Measurements from ENCODE around the gene HS6ST3. TPM values are rescaled to one million over a fixed set of nuclear protein-coding genes. Genes with fewer than 3 reads are reported as not detected.
A peak's percentile ranks its signal among the peaks of the same experiment; 100 is the strongest.
"Not testable (repeated sequence)": the region's sequence is repeated elsewhere in the genome, so short reads cannot be mapped to it uniquely, and the experiment has no call there.

The HS6ST3 gene
- total RNA-seq, 6 donors from 2014 or later: 0.03 to 1.0 (median 0.22) TPM; not detected in 1

- peak in 1 of 2 donors; percentile 60 for DNase-seq
- no peaks in the 10 kb centered on the region for H3K9me3 ChIP-seq
- peaks cover 12 to 26% (median 19%) of the 10 kb centered on the region in 4 donors for H3K4me1 ChIP-seq
- H3K27me3 ChIP-seq: peaks cover 0 to 25% (median 14%) of the 10 kb centered on the region in 4 donors
- peak overlapping the region in 3 of 4 donors; percentile 40 to 50 (median 48) for H3K4me3 ChIP-seq
- no peak for TF ChIP-seq EP300 (IDR thresholded peaks at IDR 0.05)
- TF ChIP-seq CTCF (IDR thresholded peaks at IDR 0.05): no peak
- TF ChIP-seq POLR2AphosphoS5 (IDR thresholded peaks at IDR 0.05): no peak
- TF ChIP-seq POLR2A (IDR thresholded peaks at IDR 0.05): no peak
- H3K36me3 ChIP-seq: no peaks in the 10 kb centered on the region
- peak in 1 of 2 donors; percentile 34 for ATAC-seq (ENCODE audit: low FRiP score in 2 of 2)
- WGBS, 2 donors: 4 to 6% methylated on average over 19 to 57 of the region's 57 CpGs
- H3K27ac ChIP-seq: no peak overlapping the region
These were observed 1.5 kb downstream of the HS6ST3 start for GRCh38 chr13:96091164-96092117.

GRCh38 chr13:96093296-96094006, 3.5 kb downstream of the HS6ST3 start:
- Histone ChIP-seq H3K9me3 (no peaks in the 10 kb centered on the region), H3K4me3 (no peak overlapping the region), H3K27ac (no peak overlapping the region), H3K27me3 (peaks cover 0 to 20% (median 14%) of the 10 kb centered on the region in 4 donors), H3K4me1 (peaks cover 12 to 26% (median 19%) of the 10 kb centered on the region in 4 donors), H3K36me3 (no peaks in the 10 kb centered on the region)
- TF ChIP-seq EP300 (IDR thresholded peaks at IDR 0.05) (no peak), POLR2A (IDR thresholded peaks at IDR 0.05) (no peak), POLR2AphosphoS5 (IDR thresholded peaks at IDR 0.05) (no peak), CTCF (IDR thresholded peaks at IDR 0.05) (no peak)
- ATAC-seq (ENCODE audit: low FRiP score in 2 of 2) (no peak), DNase-seq (no peak)

- 78 to 82% methylated on average over 4 of the region's 4 CpGs for WGBS, 2 donors
- H3K4me1 ChIP-seq: no peaks in the 10 kb centered on the region
- H3K27ac ChIP-seq: no peak overlapping the region
- no peak for DNase-seq
- H3K36me3 ChIP-seq: no peaks in the 10 kb centered on the region
- no peaks in the 10 kb centered on the region for H3K27me3 ChIP-seq
- no peaks in the 10 kb centered on the region for H3K9me3 ChIP-seq
- ATAC-seq (ENCODE audit: low FRiP score in 2 of 2): no peak
- no peak overlapping the region for H3K4me3 ChIP-seq
- TF ChIP-seq EP300 (IDR thresholded peaks at IDR 0.05) (no peak), POLR2AphosphoS5 (IDR thresholded peaks at IDR 0.05) (no peak), POLR2A (IDR thresholded peaks at IDR 0.05) (no peak), CTCF (IDR thresholded peaks at IDR 0.05) (no peak)
These were observed 10.7 kb downstream of the HS6ST3 start for GRCh38 chr13:96100457-96101220.

GRCh38 chr13:96104516-96104915, 14.6 kb downstream of the HS6ST3 start:
- WGBS, 2 donors: 36 to 50% methylated on average over 2 of the region's 2 CpGs
- H3K27me3 ChIP-seq: no peaks in the 10 kb centered on the region
- no peaks in the 10 kb centered on the region for H3K4me1 ChIP-seq
- H3K9me3 ChIP-seq: peaks cover 0 to 19% (median 9%) of the 10 kb centered on the region in 4 donors
- H3K4me3 ChIP-seq: no peak overlapping the region
- ATAC-seq (ENCODE audit: low FRiP score in 2 of 2) (no peak), DNase-seq (no peak)
- TF ChIP-seq EP300 (IDR thresholded peaks at IDR 0.05): no peak
- TF ChIP-seq CTCF (IDR thresholded peaks at IDR 0.05): no peak
- TF ChIP-seq POLR2A (IDR thresholded peaks at IDR 0.05): no peak
- TF ChIP-seq POLR2AphosphoS5 (IDR thresholded peaks at IDR 0.05): no peak
- no peak overlapping the region for H3K27ac ChIP-seq
- H3K36me3 ChIP-seq: no peaks in the 10 kb centered on the region

GRCh38 chr13:96108072-96108471, 18.2 kb downstream of the HS6ST3 start:
- H3K27ac ChIP-seq; H3K36me3 ChIP-seq; H3K4me3 ChIP-seq; DNase-seq; H3K27me3 ChIP-seq; ATAC-seq (ENCODE audit: low FRiP score in 2 of 2); H3K4me1 ChIP-seq: not testable (repeated sequence)
- WGBS, 2 donors: 78 to 88% methylated on average over 8 of the region's 8 CpGs
- peaks cover 0 to 19% (median 9%) of the 10 kb centered on the region in 4 donors for H3K9me3 ChIP-seq

All from upper lobe of left lung (tissue), 6 donors.